Esophagus squamous epithelium (tissue), 5 donors: ENCODE data around the gene TEF. TPM values are rescaled to one million over a fixed set of nuclear protein-coding genes. Genes with fewer than 3 reads are reported as not detected.
A peak's percentile ranks its signal among the peaks of the same experiment; 100 is the strongest.

Source experiments
- DNase-seq: peaks from one replicate; lab custom pipeline; 2025; lab: John Stamatoyannopoulos, UW
- H3K27ac ChIP-seq, 4 donors: fragments of 200-600 bp; sonication (generic); one replicate each; pipeline ENCODE4 v1.5.1; 2016 to 2019; ENCODE audit warnings: mild to moderate bottlenecking in 1 of 4
- H3K27me3 ChIP-seq, 4 donors: fragments of 200-600 bp; sonication (generic); 1 replicate in 3 of 4; 2 replicates in 1 of 4; pipeline versions ENCODE4 v1.5.1 to v1.6.0; 2017 to 2021; ENCODE audit warnings: antibody characterized with exemption in 1 of 4
- H3K36me3 ChIP-seq, 3 donors: fragments of 200-600 bp; sonication (generic); one replicate each; pipeline ENCODE4 v1.5.1; 2016 to 2019
- H3K4me1 ChIP-seq, 3 donors: fragments of 200-600 bp; sonication (generic); one replicate each; pipeline ENCODE4 v1.5.1; 2017 to 2019
- H3K4me3 ChIP-seq, 4 donors: fragments of 200-600 bp; sonication (generic); 1 replicate in 3 of 4; 2 replicates in 1 of 4; pipeline ENCODE4 v1.5.1; 2016 to 2019; ENCODE audit warnings: mild to moderate bottlenecking in 2 of 4, moderate library complexity in 1 of 4
- H3K9me3 ChIP-seq, 3 donors: fragments of 200-600 bp; sonication (generic); one replicate each; pipeline ENCODE4 v1.5.1; 2016 to 2019
- POLR2A ChIP-seq, 4 donors: fragments of 450-650 bp; IDR thresholded peaks; one replicate each; pipeline ENCODE4 v1.6.1; 2017; ENCODE audit warnings: antibody characterized with exemption in 4 of 4, mild to moderate bottlenecking in 4 of 4, moderate library complexity in 3 of 4
- WGBS, 2 donors: methylation state at CpG; one replicate each; pipeline ENCODE4 v1.1.5; 2018; 5-methylcytosine and 5-hydroxymethylcytosine counted together
- intact Hi-C: fragments of 100-400 bp; cut with DNase I; formaldehyde crosslinking; loops from one replicate; pipeline ENCODE4 v1.15.0; 2022
- total RNA-seq, 4 donors: library from RNA; depleted of rRNA; stranded (reverse); fragments of >200 nt; gene quantifications; one replicate each; pipeline ENCODE4 v1.1.0, GENCODE V29; 2016
- TF ChIP-seq, protein P1 (sequence below), 6 experiments: fragments of 450-650 bp in 4 of 6; fragments of 200-600 bp in 2 of 6; sonication (generic) in 2 of 6; IDR thresholded peaks; one replicate each; pipeline ENCODE4 v1.5.1; 2016 to 2019; ENCODE audit warnings: antibody characterized with exemption in 6 of 6, mild to moderate bottlenecking in 4 of 6, moderate library complexity in 4 of 6
- donor health status: DM: yes; HTN: yes; CAD: no.

TEF gene
- total RNA-seq, 4 donors from 2014 or later, result 3.0 to 17.4 (median 9.7) TPM

DNA sequence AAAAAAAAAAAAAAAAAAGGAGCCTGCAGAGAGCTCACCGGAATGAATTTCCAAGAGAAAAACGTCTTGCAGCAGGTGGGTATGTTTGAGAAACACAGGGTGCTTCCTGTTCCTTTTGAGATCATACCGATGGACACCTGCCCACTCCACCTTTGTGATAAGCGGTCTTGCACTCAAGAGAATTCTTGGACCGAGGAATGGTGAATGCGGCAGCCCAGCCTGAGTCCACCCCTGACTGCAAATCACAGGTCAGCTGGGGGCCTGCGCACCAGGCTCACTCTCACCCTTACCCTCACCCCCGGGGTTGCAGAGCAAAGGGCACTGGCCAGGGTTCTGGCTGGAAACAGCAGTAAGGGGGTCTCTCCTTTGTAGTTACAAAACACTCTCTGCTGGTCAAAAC lies 16.8 kb upstream of the TEF start:
- H3K27me3 ChIP-seq, result peaks cover 0 to 22% (median 0%) of the 10 kb centered on the region in 4 donors
- WGBS, 2 donors, result 53 to 69% methylated on average over 8 of the region's 8 CpGs
- intact Hi-C loops, result no loop called here
- H3K27ac ChIP-seq, result no peak overlapping the region
- no peaks in the 10 kb centered on the region for H3K36me3 ChIP-seq
- no peak for DNase-seq
- no peaks in the 10 kb centered on the region for H3K9me3 ChIP-seq
- no peak overlapping the region for H3K4me3 ChIP-seq
- H3K4me1 ChIP-seq, result peaks cover 17 to 55% (median 27%) of the 10 kb centered on the region in 3 donors
- TF ChIP-seq, protein P1, sequence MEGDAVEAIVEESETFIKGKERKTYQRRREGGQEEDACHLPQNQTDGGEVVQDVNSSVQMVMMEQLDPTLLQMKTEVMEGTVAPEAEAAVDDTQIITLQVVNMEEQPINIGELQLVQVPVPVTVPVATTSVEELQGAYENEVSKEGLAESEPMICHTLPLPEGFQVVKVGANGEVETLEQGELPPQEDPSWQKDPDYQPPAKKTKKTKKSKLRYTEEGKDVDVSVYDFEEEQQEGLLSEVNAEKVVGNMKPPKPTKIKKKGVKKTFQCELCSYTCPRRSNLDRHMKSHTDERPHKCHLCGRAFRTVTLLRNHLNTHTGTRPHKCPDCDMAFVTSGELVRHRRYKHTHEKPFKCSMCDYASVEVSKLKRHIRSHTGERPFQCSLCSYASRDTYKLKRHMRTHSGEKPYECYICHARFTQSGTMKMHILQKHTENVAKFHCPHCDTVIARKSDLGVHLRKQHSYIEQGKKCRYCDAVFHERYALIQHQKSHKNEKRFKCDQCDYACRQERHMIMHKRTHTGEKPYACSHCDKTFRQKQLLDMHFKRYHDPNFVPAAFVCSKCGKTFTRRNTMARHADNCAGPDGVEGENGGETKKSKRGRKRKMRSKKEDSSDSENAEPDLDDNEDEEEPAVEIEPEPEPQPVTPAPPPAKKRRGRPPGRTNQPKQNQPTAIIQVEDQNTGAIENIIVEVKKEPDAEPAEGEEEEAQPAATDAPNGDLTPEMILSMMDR (IDR thresholded peaks at IDR 0.05), result no peak

DNA sequence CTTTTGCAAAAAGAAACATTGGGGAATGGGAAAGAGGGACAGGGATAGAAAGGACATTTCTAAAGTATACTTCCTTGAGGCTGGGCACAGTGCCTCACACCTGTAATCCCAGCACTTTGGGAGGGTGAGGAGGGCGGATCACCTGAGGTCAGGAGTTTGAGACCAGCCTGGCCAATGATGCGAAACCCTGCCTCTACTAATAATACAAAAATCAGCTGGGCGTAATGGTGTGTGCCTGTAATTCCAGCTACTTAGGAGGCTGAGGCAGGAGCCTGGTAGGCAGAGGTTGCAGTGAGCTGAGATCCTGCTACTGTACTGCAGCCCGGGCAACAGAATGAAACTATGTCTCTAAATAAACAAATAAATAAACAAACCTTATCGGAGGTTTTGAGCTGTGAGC lies 16.3 kb upstream of the TEF start:
- H3K4me1 ChIP-seq, result peaks cover 17 to 55% (median 27%) of the 10 kb centered on the region in 3 donors

DNA sequence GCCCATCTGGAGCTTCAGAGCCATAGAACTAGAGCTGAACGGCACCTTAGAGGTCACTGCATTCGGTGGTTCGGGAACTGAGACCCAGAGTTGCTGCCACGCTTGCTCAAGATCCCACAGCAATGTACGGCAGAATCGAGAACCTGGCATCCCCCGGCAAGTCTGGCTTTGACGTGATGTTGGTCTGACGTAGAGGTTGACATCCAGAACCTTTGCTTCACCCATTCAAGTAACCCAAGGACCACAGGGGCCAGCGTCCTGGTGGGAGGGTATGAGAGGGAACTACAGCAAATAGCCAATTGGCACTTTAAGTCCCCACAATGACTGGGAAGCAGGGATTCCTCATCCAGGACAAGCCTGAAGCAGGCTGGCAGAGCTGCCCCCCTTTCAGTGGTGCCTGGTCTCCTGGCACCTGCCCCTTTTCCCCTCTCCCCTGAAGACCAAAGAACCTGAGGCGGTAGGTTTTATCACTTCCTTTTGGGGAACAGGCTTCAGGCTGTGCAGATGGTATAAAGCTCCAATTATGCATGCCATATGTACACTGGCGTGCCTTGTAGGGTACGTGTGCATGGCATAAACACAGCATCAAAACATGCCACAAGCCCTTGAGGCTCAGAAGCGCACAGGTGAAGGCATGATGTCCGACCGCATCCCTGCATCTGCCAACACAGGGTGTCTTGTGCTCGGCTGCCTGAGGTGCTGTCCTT lies 15.3 kb upstream of the TEF start:
- H3K27me3 ChIP-seq, result peaks cover 0 to 22% (median 0%) of the 10 kb centered on the region in 4 donors
- peak overlapping the region; percentile 51 to 83 (median 72) for H3K27ac ChIP-seq
- no peaks in the 10 kb centered on the region for H3K9me3 ChIP-seq
- intact Hi-C loops, result no loop called here
- 32 to 49% methylated on average over 10 to 14 of the region's 17 CpGs for WGBS, 2 donors
- peaks cover 17 to 65% (median 27%) of the 10 kb centered on the region in 3 donors for H3K4me1 ChIP-seq
- DNase-seq, result no peak
- H3K4me3 ChIP-seq, result peak overlapping the region in 3 of 4 donors; percentile 41 to 63 (median 45)
- H3K36me3 ChIP-seq, result no peaks in the 10 kb centered on the region
- TF ChIP-seq, protein P1 (IDR thresholded peaks at IDR 0.05), result no peak
- TF ChIP-seq POLR2A (IDR thresholded peaks at IDR 0.05), result no peak

More for the DNA sequence above, 16.3 kb upstream of the TEF start:
- Histone ChIP-seq H3K4me3 (no peak overlapping the region), H3K36me3 (no peaks in the 10 kb centered on the region), H3K27ac (no peak overlapping the region), H3K9me3 (no peaks in the 10 kb centered on the region), H3K27me3 (peaks cover 0 to 22% (median 0%) of the 10 kb centered on the region in 4 donors)
- intact Hi-C loops, result no loop called here
- TF ChIP-seq, protein P1 (IDR thresholded peaks at IDR 0.05), result no peak
- no peak for TF ChIP-seq POLR2A (IDR thresholded peaks at IDR 0.05)
- no peak for DNase-seq
- 67 to 69% methylated on average over 5 of the region's 5 CpGs for WGBS, 2 donors

DNA sequence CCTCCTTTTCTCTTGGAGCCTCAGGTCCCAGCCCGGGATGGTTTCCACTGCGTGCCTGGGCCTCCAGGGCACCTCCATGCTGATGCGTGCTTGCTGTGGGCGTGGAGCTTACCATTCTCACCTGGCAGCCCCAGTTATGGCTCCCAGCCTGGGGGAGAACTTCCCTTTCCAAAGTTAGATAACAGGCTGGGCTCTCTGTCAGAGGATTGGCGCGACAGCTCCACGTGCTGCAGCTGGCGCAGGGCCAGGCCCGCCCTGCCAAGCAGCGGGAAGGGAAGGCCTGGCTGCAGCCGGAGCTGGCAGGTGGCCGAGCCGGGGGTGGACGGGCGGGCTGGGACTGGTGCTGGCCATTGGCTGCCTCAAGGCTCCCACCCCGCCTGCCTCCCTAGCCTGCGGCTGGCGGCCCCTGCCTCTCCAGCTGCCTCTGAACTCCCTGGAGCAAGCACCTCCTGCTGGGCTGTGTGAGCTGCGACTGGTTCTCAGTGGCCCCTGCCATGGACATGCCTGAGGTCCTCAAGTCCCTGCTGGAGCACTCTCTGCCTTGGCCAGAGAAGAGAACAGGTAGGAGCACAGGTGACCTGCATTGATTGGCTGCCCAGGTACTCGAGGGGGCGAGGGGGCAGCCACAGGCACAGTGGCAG lies 14.6 kb upstream of the TEF start:
- H3K27me3 ChIP-seq, result peaks cover 0 to 22% (median 0%) of the 10 kb centered on the region in 4 donors
- 0% methylated on average over 7 of the region's 21 CpGs; no CpG with 5 or more reads in 1 of the 2 donors for WGBS, 2 donors
- TF ChIP-seq, protein P1 (IDR thresholded peaks at IDR 0.05), result peak in 3 of 6 experiments; percentile 18 to 35 (median 29)
- no peak for TF ChIP-seq POLR2A (IDR thresholded peaks at IDR 0.05)
- peaks cover 17 to 70% (median 27%) of the 10 kb centered on the region in 3 donors for H3K4me1 ChIP-seq
- no peaks in the 10 kb centered on the region for H3K9me3 ChIP-seq
- H3K36me3 ChIP-seq, result no peaks in the 10 kb centered on the region
- H3K27ac ChIP-seq, result peak overlapping the region; percentile 51 to 83 (median 72)
- intact Hi-C loops, result no loop called here
- peak overlapping the region; percentile 22 to 63 (median 43) for H3K4me3 ChIP-seq
- DNase-seq, result no peak
